ENCODE data around the gene DDR1.

GRCh38 chr6:30844118-30844535 lies 40.2 kb upstream of the DDR1 start:
- TF ChIP-seq CTCF (IDR thresholded peaks at IDR 0.05; ENCODE audit: low read depth, low read length) = no peak
- TF ChIP-seq EZH2phosphoT487 (IDR thresholded peaks at IDR 0.05; ENCODE audit: low read depth) = no peak

Measured in OCI-LY3 (cell line).